Measurements from ENCODE around the gene PFN2.

The PFN2 gene

DNA sequence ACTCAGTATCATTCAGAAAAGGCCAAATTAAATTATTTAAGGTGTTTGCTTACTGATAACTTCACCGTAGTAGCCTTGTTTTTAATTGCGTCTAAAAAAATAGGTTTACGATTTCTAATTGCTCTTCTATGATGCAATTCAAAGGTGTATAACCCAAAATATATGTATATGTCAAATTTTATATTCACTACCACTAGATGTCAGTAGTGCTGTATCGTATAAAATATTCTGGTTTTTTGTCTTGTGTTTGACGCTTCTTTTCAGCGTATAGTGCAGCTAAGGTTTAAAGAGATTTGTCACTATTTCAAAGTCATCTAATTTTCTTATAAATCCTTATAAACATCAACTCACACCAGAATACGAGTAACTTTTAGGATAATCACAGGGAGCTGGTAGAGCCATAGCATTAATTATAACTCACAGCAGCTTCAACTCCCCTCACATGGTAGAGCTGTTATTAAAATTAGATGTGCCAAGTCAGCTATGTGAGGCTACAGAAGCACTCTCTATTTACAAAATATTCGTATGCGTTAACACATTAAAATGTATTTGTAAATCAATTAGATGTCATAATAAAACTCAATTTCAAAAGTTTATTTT is 3.5 kb downstream of the PFN2 start:
- TF ChIP-seq ZFX (IDR thresholded peaks at IDR 0.05): no peak
- TF ChIP-seq, protein P1, sequence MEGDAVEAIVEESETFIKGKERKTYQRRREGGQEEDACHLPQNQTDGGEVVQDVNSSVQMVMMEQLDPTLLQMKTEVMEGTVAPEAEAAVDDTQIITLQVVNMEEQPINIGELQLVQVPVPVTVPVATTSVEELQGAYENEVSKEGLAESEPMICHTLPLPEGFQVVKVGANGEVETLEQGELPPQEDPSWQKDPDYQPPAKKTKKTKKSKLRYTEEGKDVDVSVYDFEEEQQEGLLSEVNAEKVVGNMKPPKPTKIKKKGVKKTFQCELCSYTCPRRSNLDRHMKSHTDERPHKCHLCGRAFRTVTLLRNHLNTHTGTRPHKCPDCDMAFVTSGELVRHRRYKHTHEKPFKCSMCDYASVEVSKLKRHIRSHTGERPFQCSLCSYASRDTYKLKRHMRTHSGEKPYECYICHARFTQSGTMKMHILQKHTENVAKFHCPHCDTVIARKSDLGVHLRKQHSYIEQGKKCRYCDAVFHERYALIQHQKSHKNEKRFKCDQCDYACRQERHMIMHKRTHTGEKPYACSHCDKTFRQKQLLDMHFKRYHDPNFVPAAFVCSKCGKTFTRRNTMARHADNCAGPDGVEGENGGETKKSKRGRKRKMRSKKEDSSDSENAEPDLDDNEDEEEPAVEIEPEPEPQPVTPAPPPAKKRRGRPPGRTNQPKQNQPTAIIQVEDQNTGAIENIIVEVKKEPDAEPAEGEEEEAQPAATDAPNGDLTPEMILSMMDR (conservative IDR thresholded peaks at IDR 0.05): peak; percentile 87
- no peak overlapping the region for H3K27ac ChIP-seq

DNA sequence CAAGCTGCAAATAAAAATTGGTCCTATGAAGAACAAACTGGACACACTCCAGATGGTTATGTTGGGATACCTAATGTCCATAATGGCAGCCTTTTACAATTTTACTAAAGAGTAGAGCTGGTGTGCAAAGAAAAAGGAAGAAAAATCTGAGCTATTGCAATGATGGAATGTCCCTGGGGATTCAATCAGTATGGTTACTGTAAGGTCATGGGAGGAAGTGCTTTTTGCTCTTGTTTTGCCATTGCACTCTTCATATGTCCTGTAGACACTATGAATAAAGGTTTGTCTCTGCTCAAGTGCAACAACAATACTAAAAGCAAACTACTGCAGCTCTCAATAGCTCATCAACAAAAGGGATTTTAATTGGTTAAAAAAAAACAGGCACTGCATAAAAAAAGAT is 5.4 kb downstream of the PFN2 start:
- no peak overlapping the region for H3K27ac ChIP-seq
- TF ChIP-seq, protein P1 (conservative IDR thresholded peaks at IDR 0.05): no peak
- no peak for TF ChIP-seq ZFX (IDR thresholded peaks at IDR 0.05)

DNA sequence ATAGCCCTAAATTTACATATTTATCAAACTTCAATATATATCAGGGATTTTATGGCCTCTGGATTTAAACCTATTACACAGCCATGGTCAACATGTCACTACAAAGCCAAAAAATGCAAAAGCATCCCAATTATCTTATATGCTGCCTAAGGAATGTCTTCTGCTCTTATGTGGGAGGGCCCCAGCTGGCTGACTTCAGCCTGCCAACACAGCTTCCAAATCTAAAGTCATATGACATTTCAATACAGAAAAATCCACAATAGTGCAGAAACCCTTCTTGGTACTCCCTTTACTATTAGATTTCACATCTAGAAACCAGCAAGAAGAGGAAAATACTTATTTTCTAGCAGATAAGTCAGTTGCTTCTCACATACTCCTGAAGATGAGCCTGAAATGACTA is 6.4 kb downstream of the PFN2 start:
- H3K27ac ChIP-seq: no peak overlapping the region
- TF ChIP-seq, protein P1 (conservative IDR thresholded peaks at IDR 0.05): no peak
- no peak for TF ChIP-seq ZFX (IDR thresholded peaks at IDR 0.05)

DNA sequence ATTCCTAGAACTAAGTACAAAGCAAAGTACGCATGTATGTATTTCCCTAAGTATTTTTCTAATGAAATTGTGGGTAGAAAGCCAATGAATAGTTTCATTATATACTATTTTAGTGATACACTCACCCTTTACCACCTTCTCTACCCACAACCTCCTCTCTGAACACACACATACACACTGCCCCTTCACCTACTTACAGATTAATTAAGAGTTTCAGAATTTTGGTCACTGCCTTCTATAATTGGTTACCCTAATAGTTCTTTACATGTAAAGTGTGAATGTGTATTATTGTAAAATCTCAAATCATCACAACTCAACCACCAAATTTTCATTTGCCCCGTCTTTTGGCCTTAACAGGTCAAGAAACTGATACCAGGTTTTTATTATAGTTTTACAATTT is 7.2 kb downstream of the PFN2 start:
- no peak overlapping the region for H3K27ac ChIP-seq
- TF ChIP-seq, protein P1 (conservative IDR thresholded peaks at IDR 0.05): no peak
- no peak for TF ChIP-seq ZFX (IDR thresholded peaks at IDR 0.05)

DNA sequence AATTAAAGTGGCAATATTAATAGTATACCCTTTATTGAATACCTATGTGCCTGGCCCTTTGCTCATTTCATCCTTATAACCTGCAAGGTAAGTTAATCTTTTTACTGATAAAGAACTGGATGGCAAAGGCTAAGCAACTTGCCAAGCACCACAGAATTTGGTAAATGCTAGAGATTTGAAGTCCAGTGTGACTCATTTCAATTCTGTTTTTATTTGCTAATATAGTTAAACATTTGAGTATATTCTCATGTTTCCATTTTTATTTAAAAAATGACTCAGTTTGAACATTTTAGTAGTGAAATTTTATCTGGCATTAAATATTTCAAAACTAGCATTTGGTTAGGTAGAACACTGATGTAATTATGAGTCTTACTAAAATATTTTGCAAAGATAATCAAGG is 11.3 kb downstream of the PFN2 start:
- TF ChIP-seq, protein P1 (conservative IDR thresholded peaks at IDR 0.05): no peak
- no peak for TF ChIP-seq ZFX (IDR thresholded peaks at IDR 0.05)

DNA sequence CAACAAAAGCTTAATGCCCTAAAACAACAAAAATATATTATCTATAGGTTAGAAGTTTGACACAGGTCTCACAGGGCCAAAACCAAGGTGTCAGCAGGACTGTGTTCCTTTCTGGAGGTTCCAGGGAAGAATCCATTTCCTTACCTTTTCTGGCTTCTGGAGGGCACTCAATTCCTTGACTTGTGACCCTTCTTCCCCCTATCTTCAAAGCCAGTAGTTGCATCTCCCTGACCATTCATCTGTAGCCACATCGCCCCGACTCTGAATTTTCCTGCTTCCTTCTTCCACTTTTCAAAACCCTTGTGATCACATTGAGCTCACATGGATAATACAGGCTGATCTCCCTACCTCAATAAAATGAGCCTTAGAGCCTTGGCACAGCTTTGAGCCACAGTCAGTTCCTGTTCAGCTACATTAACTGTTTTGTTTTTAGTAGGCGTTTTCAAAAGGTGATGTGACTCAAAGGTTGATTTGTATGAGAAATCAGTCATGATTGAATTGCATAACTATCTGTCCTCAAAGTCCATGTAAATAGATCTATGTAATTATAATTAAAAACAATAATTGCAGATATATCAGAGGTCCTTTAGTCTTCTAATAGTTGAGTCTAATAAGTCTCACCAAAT is 12.4 kb downstream of the PFN2 start:
- H3K27ac ChIP-seq: no peak overlapping the region
- TF ChIP-seq ZFX (IDR thresholded peaks at IDR 0.05): no peak
- TF ChIP-seq, protein P1 (conservative IDR thresholded peaks at IDR 0.05): no peak

More for the DNA sequence above, 11.3 kb downstream of the PFN2 start:
- no peak overlapping the region for H3K27ac ChIP-seq

DNA sequence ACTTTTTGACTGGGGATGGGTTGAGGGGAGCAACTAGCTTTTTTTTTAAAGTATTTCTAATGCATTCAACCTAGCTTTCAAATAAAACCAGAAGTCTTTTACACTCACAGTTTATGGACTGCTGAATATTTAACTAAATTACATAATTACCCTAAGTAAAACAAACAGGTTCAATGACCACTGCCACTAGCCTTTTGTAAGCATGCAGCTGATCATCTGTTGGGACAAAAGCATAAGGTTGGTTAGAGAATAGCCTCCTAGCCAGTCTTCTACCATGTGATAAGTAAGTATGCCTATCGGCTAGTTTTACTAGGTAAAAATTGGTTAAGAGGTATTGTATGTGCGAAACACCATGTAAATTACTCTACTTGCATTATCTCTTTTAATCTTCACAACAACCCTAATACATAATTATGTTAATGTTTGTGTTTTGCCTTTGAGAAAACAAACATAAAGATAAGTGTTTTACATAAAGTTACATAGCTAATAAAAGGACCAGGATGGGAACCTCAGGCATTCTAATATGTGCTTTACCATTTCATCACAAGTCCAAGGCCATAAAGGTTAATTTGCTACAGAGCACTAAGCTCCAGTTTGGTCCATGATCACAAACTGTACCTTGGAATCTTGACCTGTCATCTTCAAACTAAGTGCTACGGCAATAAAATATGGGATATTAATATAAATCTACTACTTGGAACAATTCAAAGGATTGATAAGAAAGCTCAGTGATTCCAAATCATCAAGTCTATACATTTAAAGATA is 13.2 kb downstream of the PFN2 start:
- TF ChIP-seq, protein P1 (conservative IDR thresholded peaks at IDR 0.05): no peak
- no peak for TF ChIP-seq ZFX (IDR thresholded peaks at IDR 0.05)
- H3K27ac ChIP-seq: no peak overlapping the region

Measured in C4-2B (cell line).